Activated T-helper 1 cell treated with anti-CD3 and anti-CD28 coated beads, Interleukin-2, amount 50 U/mL, for 16 hours (primary cell): ENCODE data around the gene CAMTA1.
"Not testable (repeated sequence)": the region's sequence is repeated elsewhere in the genome, so short reads cannot be mapped to it uniquely, and the experiment has no call there.

Experiments
- DNase-seq, 2 donors: peaks; one replicate each; pipeline ENCODE4 v3.0.0-alpha.2; 2020; ENCODE audit warnings: low read depth in 1 of 2, low spot score in 1 of 2

CAMTA1 gene

GRCh38 chr1:7678491-7679158 is 893.4 kb downstream of the CAMTA1 start:
- no peak for DNase-seq

GRCh38 chr1:7679159-7679872 is 894.1 kb downstream of the CAMTA1 start:
- DNase-seq, result no peak

- DNase-seq, result no peak
These were observed 894.6 kb downstream of the CAMTA1 start for GRCh38 chr1:7679873-7680206.

GRCh38 chr1:7680207-7680954 is 895.1 kb downstream of the CAMTA1 start:
- peak in 1 of 2 donors; percentile 22 for DNase-seq

- DNase-seq, result no peak
These were observed 895.7 kb downstream of the CAMTA1 start for GRCh38 chr1:7680955-7681268.

- DNase-seq, result no peak
These were observed 896.1 kb downstream of the CAMTA1 start for GRCh38 chr1:7681401-7681800.

GRCh38 chr1:7683521-7683920 is 898.3 kb downstream of the CAMTA1 start:
- no peak for DNase-seq

GRCh38 chr1:7684132-7684531 is 898.9 kb downstream of the CAMTA1 start:
- DNase-seq, result no peak

- no peak for DNase-seq
These were observed 899.8 kb downstream of the CAMTA1 start for GRCh38 chr1:7684861-7685635.

- no peak for DNase-seq
These were observed 901.1 kb downstream of the CAMTA1 start for GRCh38 chr1:7686301-7686850.

GRCh38 chr1:7687411-7687810 is 902.2 kb downstream of the CAMTA1 start:
- no peak for DNase-seq

- no peak for DNase-seq
These were observed 903.4 kb downstream of the CAMTA1 start for GRCh38 chr1:7688659-7689058.

- not testable (repeated sequence) for DNase-seq
These were observed 904.1 kb downstream of the CAMTA1 start for GRCh38 chr1:7689307-7689706.

GRCh38 chr1:7690076-7690475 is 904.8 kb downstream of the CAMTA1 start:
- no peak for DNase-seq

GRCh38 chr1:7690496-7691182 is 905.4 kb downstream of the CAMTA1 start:
- DNase-seq, result no peak

- DNase-seq, result no peak
These were observed 906.3 kb downstream of the CAMTA1 start for GRCh38 chr1:7691576-7691975.

- DNase-seq, result no peak
These were observed 906.8 kb downstream of the CAMTA1 start for GRCh38 chr1:7692005-7692404.

GRCh38 chr1:7693037-7693436 is 907.8 kb downstream of the CAMTA1 start:
- DNase-seq, result not testable (repeated sequence)

- DNase-seq, result no peak
These were observed 908.4 kb downstream of the CAMTA1 start for GRCh38 chr1:7693662-7694061.

GRCh38 chr1:7694600-7695496 is 909.6 kb downstream of the CAMTA1 start:
- no peak for DNase-seq
